ENCODE measurements around the gene ZNF575. TPM values are rescaled to one million over a fixed set of nuclear protein-coding genes. Genes with fewer than 3 reads are reported as not detected.

Gene ZNF575
- total and polyA plus RNA-seq, 2 experiments from 2014 or later = 3.1 TPM; not detected in 1

GRCh38 chr19:43569657-43570056 is 36.7 kb downstream of the ZNF575 start:
- H3K27ac ChIP-seq = no peak overlapping the region
- no peaks in the 10 kb centered on the region for H3K36me3 ChIP-seq (replicated peaks; ENCODE audit: insufficient read depth, low read depth)
- no peaks in the 10 kb centered on the region for H3K9me2 ChIP-seq (replicated peaks; ENCODE audit: insufficient read depth)
- H4K20me1 ChIP-seq (ENCODE audit: insufficient read depth, poor library complexity, severe bottlenecking) = no peaks in the 10 kb centered on the region
- DNase-seq (ENCODE audit: low spot score) = no peak
- peaks cover 57% of the 10 kb centered on the region for H3K79me2 ChIP-seq
- peaks cover 6% of the 10 kb centered on the region for H3K4me1 ChIP-seq (ENCODE audit: insufficient read depth)
- 94% methylated on average over 5 of the region's 5 CpGs for WGBS (ENCODE audit: low lambda C conversion rate, missing lambda C conversion rate)
- H3K9me3 ChIP-seq (ENCODE audit: low read depth) = no peaks in the 10 kb centered on the region
- TF ChIP-seq EZH2phosphoT487 (IDR thresholded peaks at IDR 0.05; ENCODE audit: low read depth, severe bottlenecking, unreplicated experiment) (no peak), EZH2 (IDR thresholded peaks at IDR 0.05; ENCODE audit: borderline replicate concordance) (no peak)
- TF ChIP-seq, protein P1, sequence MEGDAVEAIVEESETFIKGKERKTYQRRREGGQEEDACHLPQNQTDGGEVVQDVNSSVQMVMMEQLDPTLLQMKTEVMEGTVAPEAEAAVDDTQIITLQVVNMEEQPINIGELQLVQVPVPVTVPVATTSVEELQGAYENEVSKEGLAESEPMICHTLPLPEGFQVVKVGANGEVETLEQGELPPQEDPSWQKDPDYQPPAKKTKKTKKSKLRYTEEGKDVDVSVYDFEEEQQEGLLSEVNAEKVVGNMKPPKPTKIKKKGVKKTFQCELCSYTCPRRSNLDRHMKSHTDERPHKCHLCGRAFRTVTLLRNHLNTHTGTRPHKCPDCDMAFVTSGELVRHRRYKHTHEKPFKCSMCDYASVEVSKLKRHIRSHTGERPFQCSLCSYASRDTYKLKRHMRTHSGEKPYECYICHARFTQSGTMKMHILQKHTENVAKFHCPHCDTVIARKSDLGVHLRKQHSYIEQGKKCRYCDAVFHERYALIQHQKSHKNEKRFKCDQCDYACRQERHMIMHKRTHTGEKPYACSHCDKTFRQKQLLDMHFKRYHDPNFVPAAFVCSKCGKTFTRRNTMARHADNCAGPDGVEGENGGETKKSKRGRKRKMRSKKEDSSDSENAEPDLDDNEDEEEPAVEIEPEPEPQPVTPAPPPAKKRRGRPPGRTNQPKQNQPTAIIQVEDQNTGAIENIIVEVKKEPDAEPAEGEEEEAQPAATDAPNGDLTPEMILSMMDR (IDR thresholded peaks at IDR 0.05; ENCODE audit: poor library complexity) = no peak
- no peak overlapping the region for H3K4me2 ChIP-seq
- no peak overlapping the region for H3K4me3 ChIP-seq
- no peak overlapping the region for H2AFZ ChIP-seq
- H3K27me3 ChIP-seq = no peaks in the 10 kb centered on the region

GRCh38 chr19:43570174-43570791 is 37.3 kb downstream of the ZNF575 start:
- H3K9me2 ChIP-seq (replicated peaks; ENCODE audit: insufficient read depth) = no peaks in the 10 kb centered on the region
- TF ChIP-seq EZH2phosphoT487 (IDR thresholded peaks at IDR 0.05; ENCODE audit: low read depth, severe bottlenecking, unreplicated experiment) (no peak), EZH2 (IDR thresholded peaks at IDR 0.05; ENCODE audit: borderline replicate concordance) (no peak)
- TF ChIP-seq, protein P1 (IDR thresholded peaks at IDR 0.05; ENCODE audit: poor library complexity) = no peak
- peaks cover 60% of the 10 kb centered on the region for H3K79me2 ChIP-seq
- H3K4me2 ChIP-seq = no peak overlapping the region
- H3K27ac ChIP-seq = no peak overlapping the region
- H3K27me3 ChIP-seq = no peaks in the 10 kb centered on the region
- H4K20me1 ChIP-seq (ENCODE audit: insufficient read depth, poor library complexity, severe bottlenecking) = no peaks in the 10 kb centered on the region
- H3K4me3 ChIP-seq = no peak overlapping the region
- no peak for DNase-seq (ENCODE audit: low spot score)
- peaks cover 8% of the 10 kb centered on the region for H3K4me1 ChIP-seq (ENCODE audit: insufficient read depth)
- H3K36me3 ChIP-seq (replicated peaks; ENCODE audit: insufficient read depth, low read depth) = no peaks in the 10 kb centered on the region
- H3K9me3 ChIP-seq (ENCODE audit: low read depth) = no peaks in the 10 kb centered on the region
- H2AFZ ChIP-seq = no peak overlapping the region
- 89% methylated on average over 5 of the region's 5 CpGs for WGBS (ENCODE audit: low lambda C conversion rate, missing lambda C conversion rate)

DNA sequence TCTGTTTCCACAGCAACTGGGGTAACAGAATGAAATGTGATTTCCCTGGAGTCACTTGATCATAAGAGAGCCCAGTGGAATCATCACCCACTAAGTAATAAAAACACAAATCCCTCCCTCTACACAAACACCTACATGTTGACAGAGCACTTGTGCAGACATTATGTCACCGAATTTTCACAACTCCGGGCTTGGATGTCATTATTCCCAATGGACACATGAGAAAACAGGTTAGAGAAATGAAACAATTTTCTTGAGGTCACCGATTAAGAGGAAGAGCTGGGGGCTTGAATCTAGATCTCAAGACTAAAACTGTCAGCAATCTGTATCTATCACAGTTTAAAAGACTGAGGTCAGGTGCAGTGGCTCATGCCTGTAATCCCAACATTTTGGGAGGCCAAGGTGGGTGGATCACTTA is 39.2 kb downstream of the ZNF575 start:
- WGBS (ENCODE audit: low lambda C conversion rate, missing lambda C conversion rate) = 69% methylated on average over 3 of the region's 3 CpGs
- no peak for TF ChIP-seq EZH2phosphoT487 (IDR thresholded peaks at IDR 0.05; ENCODE audit: low read depth, severe bottlenecking, unreplicated experiment)
- TF ChIP-seq, protein P1 (IDR thresholded peaks at IDR 0.05; ENCODE audit: poor library complexity) = no peak
- TF ChIP-seq EZH2 (IDR thresholded peaks at IDR 0.05; ENCODE audit: borderline replicate concordance) = no peak
- H3K4me3 ChIP-seq = no peak overlapping the region

More for the DNA sequence above, 39.2 kb downstream of the ZNF575 start:
- H3K27ac ChIP-seq = peak overlapping the region; percentile 75
- no peaks in the 10 kb centered on the region for H3K27me3 ChIP-seq
- peak overlapping the region; percentile 1 for H3K4me2 ChIP-seq
- H3K79me2 ChIP-seq = peaks cover 49% of the 10 kb centered on the region
- H4K20me1 ChIP-seq (ENCODE audit: insufficient read depth, poor library complexity, severe bottlenecking) = no peaks in the 10 kb centered on the region
- H3K9me3 ChIP-seq (ENCODE audit: low read depth) = no peaks in the 10 kb centered on the region
- no peaks in the 10 kb centered on the region for H3K9me2 ChIP-seq (replicated peaks; ENCODE audit: insufficient read depth)
- DNase-seq (ENCODE audit: low spot score) = peak; percentile 58
- H2AFZ ChIP-seq = no peak overlapping the region
- H3K4me1 ChIP-seq (ENCODE audit: insufficient read depth) = peaks cover 8% of the 10 kb centered on the region
- H3K36me3 ChIP-seq (replicated peaks; ENCODE audit: insufficient read depth, low read depth) = no peaks in the 10 kb centered on the region
